IPS-15b (cell line): Measurements from ENCODE around the gene CTDP1.
"Not testable (repeated sequence)": the region's sequence is repeated elsewhere in the genome, so short reads cannot be mapped to it uniquely, and the experiment has no call there.

Experiments
- H3K27me3 ChIP-seq: one replicate; pipeline ENCODE4 v1.6.1; 2013; ENCODE audit warnings: low read length; ENCODE audit not compliant: control insufficient read depth, insufficient read depth
- H3K36me3 ChIP-seq: one replicate; pipeline ENCODE4 v1.6.1; 2013; ENCODE audit warnings: low read length; ENCODE audit not compliant: control insufficient read depth, insufficient read depth
- H3K4me1 ChIP-seq: one replicate; pipeline ENCODE4 v1.6.1; 2013; ENCODE audit warnings: mild to moderate bottlenecking, low read length; ENCODE audit not compliant: control insufficient read depth, insufficient read depth
- H3K4me3 ChIP-seq: one replicate; pipeline ENCODE4 v1.5.1; 2013; ENCODE audit warnings: low read depth, low read length
- H3K9ac ChIP-seq: one replicate; pipeline ENCODE4 v1.6.1; 2013; ENCODE audit warnings: low read depth, mild to moderate bottlenecking, low read length
- H3K9me3 ChIP-seq: one replicate; pipeline ENCODE4 v1.6.1; 2013; ENCODE audit warnings: mild to moderate bottlenecking, low read length; ENCODE audit not compliant: control insufficient read depth, insufficient read depth

The CTDP1 gene

DNA sequence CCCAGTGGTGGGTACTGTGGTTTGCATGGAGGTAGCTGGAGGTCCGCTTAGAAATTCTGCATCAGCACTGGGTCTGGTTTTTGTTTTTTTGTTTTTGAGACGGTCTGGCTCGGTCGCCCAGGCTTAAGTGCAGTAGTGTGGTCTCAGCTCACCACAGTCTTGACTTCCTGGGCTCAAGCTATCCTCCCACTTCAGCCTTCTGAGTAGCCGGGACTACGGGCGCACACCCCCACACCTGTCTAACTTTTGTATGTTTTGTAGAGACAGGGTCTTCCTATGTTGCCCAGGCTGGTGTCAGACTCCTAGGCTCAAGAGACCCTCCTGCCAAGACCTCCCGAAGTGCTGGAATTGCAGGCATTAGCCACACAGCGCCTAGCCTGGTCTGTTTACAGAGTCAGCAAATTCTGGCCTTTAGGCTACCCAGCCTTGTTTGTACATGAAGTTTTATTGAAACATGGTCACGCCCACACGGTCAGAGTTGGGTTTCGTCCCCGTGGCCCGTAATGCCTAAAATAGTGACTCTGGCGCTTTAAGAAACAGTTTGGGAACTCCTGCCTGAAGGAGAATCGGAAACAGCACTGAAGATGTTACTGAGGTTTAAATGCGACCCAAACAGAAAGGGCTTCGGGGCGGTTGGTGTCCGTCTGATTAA, 32.7 kb downstream of the CTDP1 start:
- Histone ChIP-seq H3K36me3 (peaks cover 35% of the 10 kb centered on the region), H3K27me3 (no peaks in the 10 kb centered on the region), H3K4me1 (no peaks in the 10 kb centered on the region), H3K4me3 (no peak overlapping the region), H3K9me3 (no peaks in the 10 kb centered on the region), H3K9ac (no peak overlapping the region)

DNA sequence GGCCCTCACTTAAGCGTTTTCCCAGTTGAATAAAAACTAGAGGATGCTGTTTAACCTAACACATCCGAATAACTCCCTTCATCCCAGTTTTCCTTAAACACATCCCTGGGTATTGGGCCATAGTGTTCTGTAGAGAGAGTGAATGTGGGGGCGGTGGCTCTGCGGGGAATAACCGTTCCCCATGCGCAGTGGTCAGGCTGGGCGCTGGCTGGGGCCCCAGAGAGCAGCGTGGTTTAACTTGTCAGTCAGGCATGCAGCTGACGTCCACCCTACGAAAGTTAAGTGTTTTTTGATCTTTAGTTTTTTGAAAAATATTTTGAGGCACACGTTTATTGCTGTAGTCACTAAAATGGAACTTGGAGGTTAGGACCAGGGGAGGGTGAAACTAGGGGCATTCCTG, 33.7 kb downstream of the CTDP1 start:
- H3K36me3 ChIP-seq, result peaks cover 41% of the 10 kb centered on the region

DNA sequence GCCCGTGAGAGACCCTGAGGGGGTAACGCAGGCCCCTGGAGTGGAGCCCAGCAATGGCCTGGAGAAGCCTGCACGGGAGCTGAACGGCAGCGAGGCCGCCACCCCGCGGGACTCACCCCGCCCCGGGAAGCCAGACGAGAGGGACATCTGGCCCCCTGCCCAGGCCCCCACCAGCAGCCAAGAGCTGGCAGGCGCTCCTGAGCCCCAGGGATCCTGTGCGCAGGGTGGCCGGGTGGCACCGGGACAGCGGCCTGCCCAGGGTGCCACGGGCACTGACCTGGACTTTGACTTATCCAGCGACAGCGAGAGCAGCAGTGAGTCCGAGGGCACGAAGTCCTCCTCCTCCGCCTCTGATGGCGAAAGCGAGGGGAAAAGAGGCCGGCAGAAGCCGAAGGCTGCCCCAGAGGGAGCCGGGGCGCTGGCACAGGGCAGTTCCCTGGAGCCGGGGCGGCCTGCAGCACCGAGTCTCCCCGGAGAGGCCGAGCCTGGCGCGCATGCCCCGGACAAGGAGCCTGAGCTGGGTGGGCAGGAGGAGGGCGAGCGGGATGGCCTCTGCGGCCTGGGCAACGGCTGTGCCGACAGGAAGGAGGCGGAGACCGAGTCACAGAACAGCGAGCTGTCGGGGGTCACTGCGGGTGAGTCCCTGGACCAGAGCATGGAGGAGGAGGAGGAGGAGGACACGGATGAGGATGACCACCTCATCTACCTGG, 35.1 kb downstream of the CTDP1 start:
- H3K4me1 ChIP-seq, result no peaks in the 10 kb centered on the region
- H3K27me3 ChIP-seq, result no peaks in the 10 kb centered on the region
- no peak overlapping the region for H3K4me3 ChIP-seq
- H3K9ac ChIP-seq, result no peak overlapping the region
- H3K36me3 ChIP-seq, result peaks cover 54% of the 10 kb centered on the region
- H3K9me3 ChIP-seq, result no peaks in the 10 kb centered on the region

More for the DNA sequence above, 33.7 kb downstream of the CTDP1 start:
- no peaks in the 10 kb centered on the region for H3K9me3 ChIP-seq
- H3K27me3 ChIP-seq, result no peaks in the 10 kb centered on the region
- no peaks in the 10 kb centered on the region for H3K4me1 ChIP-seq
- H3K4me3 ChIP-seq, result no peak overlapping the region
- no peak overlapping the region for H3K9ac ChIP-seq

DNA sequence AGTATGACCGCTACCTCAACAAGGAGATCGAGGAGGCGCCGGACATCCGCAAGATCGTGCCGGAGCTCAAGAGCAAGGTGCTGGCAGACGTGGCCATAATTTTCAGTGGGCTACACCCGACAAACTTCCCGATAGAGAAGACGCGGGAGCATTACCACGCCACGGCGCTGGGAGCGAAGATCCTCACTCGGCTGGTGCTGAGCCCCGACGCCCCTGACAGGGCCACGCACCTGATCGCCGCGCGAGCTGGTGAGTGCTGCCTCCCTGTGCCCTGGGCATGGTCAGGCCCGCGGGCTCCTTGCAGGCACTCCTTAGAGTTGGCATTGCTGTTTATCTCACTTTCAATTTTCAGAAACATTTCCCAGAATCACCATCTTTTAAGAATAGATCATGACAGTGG, 35.7 kb downstream of the CTDP1 start:
- Histone ChIP-seq H3K9me3 (no peaks in the 10 kb centered on the region), H3K27me3 (no peaks in the 10 kb centered on the region), H3K4me3 (no peak overlapping the region), H3K36me3 (peaks cover 57% of the 10 kb centered on the region), H3K9ac (no peak overlapping the region), H3K4me1 (no peaks in the 10 kb centered on the region)

DNA sequence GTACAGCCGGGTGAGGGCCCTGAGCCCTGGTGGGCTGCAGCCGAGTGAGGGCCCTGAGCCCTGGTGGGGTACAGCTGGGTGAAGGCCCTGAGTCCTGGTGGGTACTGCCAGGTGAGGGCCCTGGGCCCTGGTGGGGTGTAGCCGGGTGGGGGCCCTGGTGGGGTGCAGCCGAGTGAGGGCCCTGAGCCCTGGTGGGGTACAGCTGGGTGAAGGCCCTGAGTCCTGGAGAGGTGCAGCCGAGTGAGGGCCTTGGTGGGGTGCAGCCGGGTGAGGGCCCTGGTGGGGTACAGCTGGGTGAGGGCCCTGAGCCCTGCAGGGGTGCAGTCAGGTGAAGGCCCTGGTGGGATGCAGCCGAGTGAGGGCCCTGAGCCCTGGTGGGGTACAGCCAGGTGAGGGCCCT, 37.5 kb downstream of the CTDP1 start:
- Histone ChIP-seq H3K4me3 (no peak overlapping the region), H3K36me3 (peaks cover 50% of the 10 kb centered on the region), H3K27me3 (no peaks in the 10 kb centered on the region), H3K9me3 (no peaks in the 10 kb centered on the region), H3K4me1 (no peaks in the 10 kb centered on the region), H3K9ac (no peak overlapping the region)

DNA sequence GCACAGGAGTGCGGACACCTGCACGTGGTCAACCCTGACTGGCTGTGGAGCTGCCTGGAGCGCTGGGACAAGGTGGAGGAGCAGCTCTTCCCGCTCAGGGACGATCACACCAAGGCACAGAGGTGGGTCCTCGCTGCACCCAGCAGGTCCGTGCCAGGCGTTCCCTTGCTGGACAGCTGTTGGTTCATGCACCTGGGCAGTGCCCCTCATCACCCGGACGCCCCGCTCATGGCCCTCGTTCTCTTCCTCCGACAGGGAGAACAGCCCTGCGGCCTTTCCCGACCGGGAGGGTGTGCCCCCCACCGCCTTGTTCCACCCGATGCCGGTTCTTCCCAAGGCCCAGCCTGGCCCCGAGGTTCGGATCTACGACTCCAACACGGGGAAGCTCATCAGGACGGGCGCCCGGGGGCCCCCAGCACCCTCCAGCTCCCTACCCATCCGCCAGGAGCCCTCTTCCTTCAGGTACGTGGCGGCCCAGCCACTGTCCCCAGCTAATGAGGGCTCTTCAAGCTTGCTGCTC, 38.0 kb downstream of the CTDP1 start:
- no peaks in the 10 kb centered on the region for H3K9me3 ChIP-seq
- H3K27me3 ChIP-seq, result no peaks in the 10 kb centered on the region
- no peaks in the 10 kb centered on the region for H3K4me1 ChIP-seq
- H3K4me3 ChIP-seq, result no peak overlapping the region
- peaks cover 50% of the 10 kb centered on the region for H3K36me3 ChIP-seq
- no peak overlapping the region for H3K9ac ChIP-seq

DNA sequence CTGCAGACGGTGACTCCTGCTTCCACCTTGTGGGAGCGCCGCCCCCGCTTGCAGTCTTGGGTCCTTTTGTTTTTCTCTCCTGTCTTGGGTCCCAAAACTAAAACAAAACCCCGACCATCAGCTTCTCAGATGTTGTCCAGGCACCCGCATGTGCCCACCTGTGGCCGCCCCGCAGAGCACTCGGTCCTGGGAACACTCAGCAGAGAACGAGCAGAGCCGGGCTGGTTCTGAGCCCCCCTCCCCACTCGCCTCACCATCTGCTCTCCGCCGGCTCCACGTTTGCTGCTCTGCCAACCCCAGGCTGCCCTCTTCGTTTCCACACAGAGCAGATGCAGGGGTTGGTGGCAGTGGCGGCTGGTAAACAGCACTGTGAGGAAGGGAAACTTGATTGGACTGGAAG, 38.5 kb downstream of the CTDP1 start:
- Histone ChIP-seq H3K27me3 (no peaks in the 10 kb centered on the region), H3K4me3 (no peak overlapping the region), H3K9ac (no peak overlapping the region), H3K36me3 (peaks cover 54% of the 10 kb centered on the region), H3K9me3 (no peaks in the 10 kb centered on the region), H3K4me1 (no peaks in the 10 kb centered on the region)

DNA sequence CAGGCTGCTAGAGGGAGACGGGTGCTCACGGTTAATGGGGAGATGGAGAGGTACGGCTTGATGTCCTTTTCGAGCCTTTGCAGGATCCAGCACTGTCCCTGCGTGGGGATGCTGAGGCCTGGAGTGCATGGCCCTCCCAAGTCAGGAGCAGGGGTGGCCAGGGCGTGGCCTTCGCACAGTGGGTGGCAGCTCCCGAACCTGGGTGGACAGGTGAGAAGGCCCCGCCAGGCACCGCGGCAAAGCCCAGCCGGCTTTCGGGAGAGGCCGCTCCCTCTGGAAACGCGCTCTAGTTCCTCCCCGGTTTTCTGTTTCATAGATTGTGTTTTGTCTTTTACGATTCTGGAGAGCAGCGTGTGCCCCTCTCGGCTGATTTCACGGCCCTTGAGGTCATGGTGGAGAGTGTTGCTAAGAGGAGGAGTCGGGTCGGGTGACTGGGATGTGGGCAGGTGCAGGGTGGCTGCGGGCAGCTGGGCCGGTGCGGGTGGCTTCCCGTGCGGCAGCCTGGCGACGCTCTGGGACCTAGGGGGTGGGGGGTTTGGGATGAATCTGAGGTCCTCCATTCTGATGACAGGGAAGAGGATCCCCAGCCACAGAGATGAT, 39.4 kb downstream of the CTDP1 start:
- Histone ChIP-seq H3K9me3 (no peaks in the 10 kb centered on the region), H3K9ac (no peak overlapping the region), H3K36me3 (peaks cover 60% of the 10 kb centered on the region), H3K4me1 (no peaks in the 10 kb centered on the region), H3K27me3 (no peaks in the 10 kb centered on the region), H3K4me3 (no peak overlapping the region)

DNA sequence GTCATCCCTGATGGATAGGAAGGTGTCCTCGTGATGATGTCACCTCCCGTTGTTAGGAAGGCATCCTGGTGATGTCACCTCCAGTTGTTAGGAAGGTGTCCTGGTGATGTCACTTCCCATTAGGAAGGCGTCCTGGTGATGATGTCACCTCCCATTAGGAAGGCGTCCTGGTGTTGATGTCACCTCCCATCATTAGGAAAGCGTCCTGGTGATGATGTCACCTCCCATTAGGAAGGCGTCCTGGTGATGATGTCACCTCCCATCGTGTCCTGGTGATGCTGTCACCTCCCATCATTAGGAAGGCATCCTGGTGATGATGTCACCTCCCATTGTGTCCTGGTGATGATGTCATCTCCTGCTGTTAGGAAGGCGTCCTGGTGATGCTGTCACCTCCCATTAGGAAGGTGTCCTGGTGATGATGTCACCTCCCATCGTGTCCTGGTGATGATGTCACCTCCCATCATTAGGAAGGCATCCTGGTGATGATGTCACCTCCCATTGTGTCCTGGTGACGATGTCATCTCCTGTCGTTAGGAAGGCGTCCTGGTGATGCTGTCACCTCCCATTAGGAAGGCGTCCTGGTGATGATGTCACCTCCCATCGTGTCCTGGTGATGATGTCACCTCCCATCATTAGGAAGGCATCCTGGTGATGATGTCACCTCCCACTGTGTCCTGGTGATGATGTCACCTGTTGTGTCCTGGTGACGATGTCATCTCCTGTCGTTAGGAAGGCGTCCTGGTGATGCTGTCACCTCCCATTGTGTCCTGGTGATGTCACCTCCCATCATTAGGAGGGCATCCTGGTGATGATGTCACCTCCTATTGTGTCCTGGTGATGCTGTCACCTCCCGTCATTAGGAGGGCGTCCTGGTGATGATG, 40.1 kb downstream of the CTDP1 start:
- not testable (repeated sequence) for H3K9ac ChIP-seq, H3K9me3 ChIP-seq, H3K4me1 ChIP-seq, H3K27me3 ChIP-seq, H3K4me3 ChIP-seq
- peaks cover 57% of the 10 kb centered on the region for H3K36me3 ChIP-seq

DNA sequence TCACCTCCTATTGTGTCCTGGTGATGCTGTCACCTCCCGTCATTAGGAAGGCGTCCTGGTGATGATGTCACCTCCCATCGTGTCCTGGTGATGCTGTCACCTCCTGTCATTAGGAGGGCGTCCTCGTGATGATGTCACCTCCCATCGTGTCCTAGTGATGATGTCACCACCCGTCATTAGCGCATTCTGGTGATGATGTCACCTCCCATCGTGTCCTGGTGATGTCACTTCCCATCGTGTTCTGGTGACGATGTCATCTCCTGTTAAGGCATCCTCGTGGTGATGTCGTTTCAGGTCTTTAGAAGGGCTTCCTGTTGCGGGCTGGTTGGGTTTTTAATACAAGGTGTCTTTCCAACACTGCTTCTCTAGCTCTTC, 40.7 kb downstream of the CTDP1 start:
- H3K4me3 ChIP-seq, result no peak overlapping the region
- H3K4me1 ChIP-seq, result no peaks in the 10 kb centered on the region
- no peaks in the 10 kb centered on the region for H3K9me3 ChIP-seq
- no peaks in the 10 kb centered on the region for H3K27me3 ChIP-seq
- peaks cover 52% of the 10 kb centered on the region for H3K36me3 ChIP-seq
- no peak overlapping the region for H3K9ac ChIP-seq

DNA sequence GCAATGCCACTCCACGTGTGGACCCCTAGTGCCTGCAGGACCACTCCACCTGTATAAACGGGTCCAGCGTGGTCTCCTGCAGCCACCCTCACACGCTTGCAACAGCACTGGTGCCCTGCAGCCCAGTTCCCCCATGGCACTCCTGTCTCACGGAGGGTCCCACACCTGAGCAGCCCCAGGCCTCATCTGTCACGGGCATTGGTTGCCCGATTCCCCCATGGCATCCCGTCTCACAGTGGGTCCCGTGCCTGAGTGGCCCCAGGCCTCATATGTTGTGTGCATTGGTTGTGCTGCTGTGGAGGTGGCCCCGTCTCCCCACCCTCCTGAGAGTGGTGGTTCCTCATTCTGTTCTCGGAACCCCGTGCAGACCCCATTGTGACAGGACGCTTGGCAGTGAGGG, 43.4 kb downstream of the CTDP1 start:
- H3K36me3 ChIP-seq, result peaks cover 33% of the 10 kb centered on the region
- no peaks in the 10 kb centered on the region for H3K9me3 ChIP-seq
- H3K4me1 ChIP-seq, result no peaks in the 10 kb centered on the region
- no peaks in the 10 kb centered on the region for H3K27me3 ChIP-seq
- no peak overlapping the region for H3K4me3 ChIP-seq
- no peak overlapping the region for H3K9ac ChIP-seq
